ENCODE measurements around the gene KCNE2.

Gene KCNE2

GRCh38 chr21:34355570-34355969 is 8.2 kb upstream of the KCNE2 start:
- Histone ChIP-seq H3K9me3 (ENCODE audit: insufficient read depth, low read depth, low read length) (no peaks in the 10 kb centered on the region), H3K4me3 (ENCODE audit: low read length, poor library complexity, severe bottlenecking) (no peak overlapping the region), H3K79me2 (ENCODE audit: insufficient read depth, low read length) (no peaks in the 10 kb centered on the region), H4K20me1 (ENCODE audit: insufficient read depth, low read length, poor library complexity, severe bottlenecking) (no peaks in the 10 kb centered on the region), H3K36me3 (ENCODE audit: insufficient read depth, low read length) (no peaks in the 10 kb centered on the region), H3K9ac (ENCODE audit: low read depth, low read length, poor library complexity, severe bottlenecking) (no peak overlapping the region), H3K9me2 (replicated peaks; ENCODE audit: low read depth, low read length) (no peaks in the 10 kb centered on the region), H3K27me3 (ENCODE audit: insufficient read depth, low read length, poor library complexity, severe bottlenecking) (peaks cover 5% of the 10 kb centered on the region), H3K4me1 (ENCODE audit: insufficient read depth, low read length, poor library complexity, severe bottlenecking) (no peaks in the 10 kb centered on the region), H2AFZ (ENCODE audit: low read length) (no peak overlapping the region), H3K4me2 (ENCODE audit: low read depth, low read length, poor library complexity, severe bottlenecking) (no peak overlapping the region), H3F3A (ENCODE audit: low read depth) (no peaks in the 10 kb centered on the region)
- TF ChIP-seq CTCF (conservative IDR thresholded peaks at IDR 0.05; ENCODE audit: low read length) (no peak), EZH2phosphoT487 (IDR thresholded peaks at IDR 0.05; ENCODE audit: borderline replicate concordance) (no peak)

GRCh38 chr21:34357889-34358288 is 5.9 kb upstream of the KCNE2 start:
- Histone ChIP-seq H3K4me3 (ENCODE audit: low read length, poor library complexity, severe bottlenecking) (no peak overlapping the region), H4K20me1 (ENCODE audit: insufficient read depth, low read length, poor library complexity, severe bottlenecking) (no peaks in the 10 kb centered on the region), H3F3A (ENCODE audit: low read depth) (no peaks in the 10 kb centered on the region), H3K27me3 (ENCODE audit: insufficient read depth, low read length, poor library complexity, severe bottlenecking) (peaks cover 5% of the 10 kb centered on the region), H2AFZ (ENCODE audit: low read length) (no peak overlapping the region), H3K9me2 (replicated peaks; ENCODE audit: low read depth, low read length) (no peaks in the 10 kb centered on the region), H3K36me3 (ENCODE audit: insufficient read depth, low read length) (no peaks in the 10 kb centered on the region), H3K79me2 (ENCODE audit: insufficient read depth, low read length) (no peaks in the 10 kb centered on the region), H3K9me3 (ENCODE audit: insufficient read depth, low read depth, low read length) (no peaks in the 10 kb centered on the region), H3K9ac (ENCODE audit: low read depth, low read length, poor library complexity, severe bottlenecking) (no peak overlapping the region), H3K4me2 (ENCODE audit: low read depth, low read length, poor library complexity, severe bottlenecking) (no peak overlapping the region), H3K4me1 (ENCODE audit: insufficient read depth, low read length, poor library complexity, severe bottlenecking) (no peaks in the 10 kb centered on the region)
- TF ChIP-seq CTCF (conservative IDR thresholded peaks at IDR 0.05; ENCODE audit: low read length): no peak
- no peak for TF ChIP-seq EZH2phosphoT487 (IDR thresholded peaks at IDR 0.05; ENCODE audit: borderline replicate concordance)

GRCh38 chr21:34358866-34359265 is 4.9 kb upstream of the KCNE2 start:
- no peak overlapping the region for H3K4me2 ChIP-seq (ENCODE audit: low read depth, low read length, poor library complexity, severe bottlenecking)
- TF ChIP-seq CTCF (conservative IDR thresholded peaks at IDR 0.05; ENCODE audit: low read length) (no peak), EZH2phosphoT487 (IDR thresholded peaks at IDR 0.05; ENCODE audit: borderline replicate concordance) (no peak)
- no peak overlapping the region for H3K9ac ChIP-seq (ENCODE audit: low read depth, low read length, poor library complexity, severe bottlenecking)
- H3F3A ChIP-seq (ENCODE audit: low read depth): no peaks in the 10 kb centered on the region
- no peaks in the 10 kb centered on the region for H3K9me2 ChIP-seq (replicated peaks; ENCODE audit: low read depth, low read length)
- H2AFZ ChIP-seq (ENCODE audit: low read length): no peak overlapping the region
- H3K27me3 ChIP-seq (ENCODE audit: insufficient read depth, low read length, poor library complexity, severe bottlenecking): peaks cover 5% of the 10 kb centered on the region
- H3K9me3 ChIP-seq (ENCODE audit: insufficient read depth, low read depth, low read length): no peaks in the 10 kb centered on the region
- H3K4me3 ChIP-seq (ENCODE audit: low read length, poor library complexity, severe bottlenecking): no peak overlapping the region
- no peaks in the 10 kb centered on the region for H3K79me2 ChIP-seq (ENCODE audit: insufficient read depth, low read length)
- H3K36me3 ChIP-seq (ENCODE audit: insufficient read depth, low read length): no peaks in the 10 kb centered on the region
- no peaks in the 10 kb centered on the region for H3K4me1 ChIP-seq (ENCODE audit: insufficient read depth, low read length, poor library complexity, severe bottlenecking)
- no peaks in the 10 kb centered on the region for H4K20me1 ChIP-seq (ENCODE audit: insufficient read depth, low read length, poor library complexity, severe bottlenecking)

Data from Loucy (cell line).